Peyer's patch (tissue), 4 donors: ENCODE measurements around the gene OR1K1.

Source experiments
- POLR2A ChIP-seq, 2 donors: fragments of 450-650 bp; IDR thresholded peaks; one replicate each; pipeline ENCODE4 v1.5.1; 2017; ENCODE audit warnings: antibody characterized with exemption in 2 of 2, mild to moderate bottlenecking in 2 of 2, moderate library complexity in 2 of 2
- TF ChIP-seq, protein P1 (sequence below), 6 experiments: fragments of 450-650 bp in 4 of 6; fragments of 200-600 bp in 2 of 6; sonication (generic) in 1 of 6; IDR thresholded peaks; one replicate each; pipeline ENCODE4 v1.5.1; 2017 to 2019; ENCODE audit warnings: antibody characterized with exemption in 6 of 6, mild to moderate bottlenecking in 3 of 6, moderate library complexity in 1 of 6

DNA sequence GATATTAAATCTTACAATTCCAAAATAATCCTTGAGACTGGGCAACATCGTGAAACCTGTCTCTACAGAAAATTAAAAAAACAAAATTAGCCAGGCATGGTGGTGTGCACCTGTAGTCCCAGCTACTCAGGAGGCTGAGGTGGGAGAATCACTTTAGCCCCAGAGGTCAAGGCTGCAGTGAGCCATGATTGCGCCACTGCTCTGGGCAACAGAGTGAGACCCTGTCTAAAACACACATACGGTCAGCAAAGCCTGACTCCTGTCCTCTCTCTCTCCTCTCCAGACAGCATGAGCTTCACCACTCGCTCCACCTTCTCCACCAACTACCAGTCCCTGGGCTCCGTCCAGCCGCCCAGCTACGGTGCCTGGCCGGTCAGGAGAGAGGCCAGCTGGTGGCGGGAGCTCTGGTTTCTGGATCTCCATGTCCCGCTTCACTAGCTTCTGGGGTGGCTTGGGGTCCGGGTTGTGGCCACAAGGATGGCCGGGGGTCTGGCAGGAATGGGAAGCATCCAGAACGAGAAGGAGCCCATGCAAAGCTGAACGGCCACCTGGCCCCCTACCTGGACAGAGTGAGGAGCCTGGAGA, 37.4 kb downstream of the OR1K1 start:
- TF ChIP-seq, protein P1, sequence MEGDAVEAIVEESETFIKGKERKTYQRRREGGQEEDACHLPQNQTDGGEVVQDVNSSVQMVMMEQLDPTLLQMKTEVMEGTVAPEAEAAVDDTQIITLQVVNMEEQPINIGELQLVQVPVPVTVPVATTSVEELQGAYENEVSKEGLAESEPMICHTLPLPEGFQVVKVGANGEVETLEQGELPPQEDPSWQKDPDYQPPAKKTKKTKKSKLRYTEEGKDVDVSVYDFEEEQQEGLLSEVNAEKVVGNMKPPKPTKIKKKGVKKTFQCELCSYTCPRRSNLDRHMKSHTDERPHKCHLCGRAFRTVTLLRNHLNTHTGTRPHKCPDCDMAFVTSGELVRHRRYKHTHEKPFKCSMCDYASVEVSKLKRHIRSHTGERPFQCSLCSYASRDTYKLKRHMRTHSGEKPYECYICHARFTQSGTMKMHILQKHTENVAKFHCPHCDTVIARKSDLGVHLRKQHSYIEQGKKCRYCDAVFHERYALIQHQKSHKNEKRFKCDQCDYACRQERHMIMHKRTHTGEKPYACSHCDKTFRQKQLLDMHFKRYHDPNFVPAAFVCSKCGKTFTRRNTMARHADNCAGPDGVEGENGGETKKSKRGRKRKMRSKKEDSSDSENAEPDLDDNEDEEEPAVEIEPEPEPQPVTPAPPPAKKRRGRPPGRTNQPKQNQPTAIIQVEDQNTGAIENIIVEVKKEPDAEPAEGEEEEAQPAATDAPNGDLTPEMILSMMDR (IDR thresholded peaks at IDR 0.05) = no peak
- TF ChIP-seq POLR2A (IDR thresholded peaks at IDR 0.05) = no peak
